ENCODE measurements around the gene SYNJ2. TPM values are rescaled to one million over a fixed set of nuclear protein-coding genes. Genes with fewer than 3 reads are reported as not detected.

The SYNJ2 gene
- total RNA-seq, 1 donor from 2014 or later = 23.6 TPM

- DNase-seq (ENCODE audit: low spot score) = no peak
Measured at GRCh38 chr6:158010591-158011477, 29.2 kb downstream of the SYNJ2 start.

DNA sequence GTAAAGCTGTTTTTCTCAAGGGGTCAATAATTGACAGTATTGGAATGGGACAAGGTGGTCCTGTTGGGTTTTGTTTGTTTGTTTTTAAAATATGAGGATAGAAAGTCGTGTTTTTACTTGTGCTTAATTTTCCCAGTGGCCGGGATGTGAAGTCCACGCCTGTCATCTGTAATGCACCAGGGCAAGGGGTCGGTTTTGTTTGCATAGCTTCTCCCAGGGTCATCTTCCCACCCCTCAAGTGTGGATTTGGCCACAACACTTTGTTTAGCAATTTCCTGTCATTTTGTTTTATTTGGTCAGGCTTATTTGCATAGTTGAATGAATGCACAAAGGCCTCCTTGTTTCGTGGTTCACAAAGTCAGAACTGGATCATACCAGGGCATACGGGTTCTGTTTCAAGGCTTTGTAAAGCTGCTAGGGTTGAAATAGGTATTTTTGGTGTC lies 29.8 kb downstream of the SYNJ2 start:
- no peak for DNase-seq (ENCODE audit: low spot score)

DNA sequence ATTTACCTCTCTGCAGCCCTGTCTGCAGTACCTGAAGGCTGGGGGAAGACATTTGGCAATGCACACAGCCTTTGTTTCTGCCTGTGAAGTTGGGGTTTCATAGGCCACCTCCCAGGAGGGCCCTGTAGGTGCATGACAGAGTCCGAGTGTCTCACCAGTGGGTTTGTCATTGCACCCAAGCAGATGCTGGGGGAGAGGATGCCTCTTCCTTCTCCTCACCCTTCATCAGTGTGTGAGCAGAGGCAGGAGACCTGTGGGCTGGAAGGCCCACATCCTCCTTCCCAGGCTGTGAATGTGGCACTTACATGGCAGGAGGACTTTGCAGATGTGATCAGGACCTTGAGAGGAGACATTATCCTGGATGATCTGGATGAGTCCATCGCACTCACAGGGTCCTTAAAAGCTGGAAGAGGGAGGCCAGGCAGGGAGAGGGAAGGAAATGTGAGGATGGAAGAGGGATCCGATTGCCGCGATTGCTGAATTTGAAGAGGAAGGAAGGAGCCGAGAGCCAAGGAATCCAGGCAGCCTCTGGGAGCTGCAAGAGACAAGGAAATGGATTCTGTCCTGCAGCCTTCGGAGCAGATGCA lies 30.4 kb downstream of the SYNJ2 start:
- no peak for DNase-seq (ENCODE audit: low spot score)

GRCh38 chr6:158013904-158014504 lies 32.3 kb downstream of the SYNJ2 start:
- DNase-seq (ENCODE audit: low spot score) = no peak

- DNase-seq (ENCODE audit: low spot score) = no peak
Measured at GRCh38 chr6:158014505-158015187, 33.0 kb downstream of the SYNJ2 start.

- DNase-seq (ENCODE audit: low spot score) = no peak
Measured at GRCh38 chr6:158015188-158015506, 33.5 kb downstream of the SYNJ2 start.

- DNase-seq (ENCODE audit: low spot score) = no peak
Measured at GRCh38 chr6:158016571-158017383, 35.1 kb downstream of the SYNJ2 start.

DNA sequence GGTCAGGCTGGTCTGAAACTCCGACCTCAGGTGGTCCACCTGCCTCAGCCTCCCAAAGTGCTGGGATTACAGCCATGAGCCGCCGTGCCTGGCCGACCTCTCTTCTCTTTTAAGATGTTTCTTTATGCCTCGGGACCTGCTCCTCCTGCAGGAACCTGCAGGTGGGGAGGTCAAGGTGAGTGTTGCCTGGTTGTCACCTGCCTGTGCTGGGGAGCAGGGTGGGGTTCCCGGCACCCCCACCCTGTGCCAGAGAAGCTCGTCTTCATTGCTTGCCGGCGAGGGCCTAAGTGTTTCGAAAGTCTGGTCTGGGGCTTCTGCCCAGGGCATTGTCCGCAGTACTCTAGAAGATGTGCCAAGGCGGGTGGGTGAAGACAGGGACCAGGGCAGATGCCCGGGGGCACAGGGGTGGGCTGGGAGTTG lies 36.0 kb downstream of the SYNJ2 start:
- DNase-seq (ENCODE audit: low spot score) = no peak

DNA sequence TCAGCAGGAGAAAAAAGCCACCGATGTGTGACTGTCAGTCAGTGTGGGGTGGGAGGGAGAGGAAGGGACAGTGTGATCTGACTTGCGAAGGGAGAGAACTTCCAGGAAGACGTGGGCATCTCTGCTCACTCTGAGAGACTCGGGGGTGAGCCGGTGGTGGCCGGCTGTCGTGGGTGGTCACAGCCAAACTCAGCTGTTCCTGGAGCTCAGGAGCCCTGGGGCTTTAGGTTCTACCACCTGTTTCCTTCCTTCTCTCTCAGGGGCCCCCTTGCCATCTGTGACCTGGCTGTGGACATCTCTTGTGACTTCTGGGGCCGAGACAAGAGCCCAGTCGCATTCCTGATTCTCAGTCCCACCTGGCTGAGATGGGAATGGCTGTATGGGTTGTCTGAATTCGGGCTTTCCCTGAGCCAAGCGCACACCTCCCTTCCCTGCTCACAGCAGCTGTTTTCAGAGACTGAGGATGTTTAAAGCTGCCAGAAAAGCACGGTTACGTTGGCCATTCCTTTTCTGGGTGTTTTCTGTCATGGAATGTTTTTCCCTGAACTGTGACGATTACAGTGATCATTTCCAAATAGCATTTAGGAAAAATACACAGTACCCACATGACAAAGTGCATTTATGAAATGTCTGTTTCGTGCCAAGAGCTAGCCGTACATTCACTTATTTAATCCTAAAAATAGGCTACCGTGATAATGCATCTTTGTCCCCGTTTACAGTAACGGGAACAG lies 36.5 kb downstream of the SYNJ2 start:
- no peak for DNase-seq (ENCODE audit: low spot score)

DNA sequence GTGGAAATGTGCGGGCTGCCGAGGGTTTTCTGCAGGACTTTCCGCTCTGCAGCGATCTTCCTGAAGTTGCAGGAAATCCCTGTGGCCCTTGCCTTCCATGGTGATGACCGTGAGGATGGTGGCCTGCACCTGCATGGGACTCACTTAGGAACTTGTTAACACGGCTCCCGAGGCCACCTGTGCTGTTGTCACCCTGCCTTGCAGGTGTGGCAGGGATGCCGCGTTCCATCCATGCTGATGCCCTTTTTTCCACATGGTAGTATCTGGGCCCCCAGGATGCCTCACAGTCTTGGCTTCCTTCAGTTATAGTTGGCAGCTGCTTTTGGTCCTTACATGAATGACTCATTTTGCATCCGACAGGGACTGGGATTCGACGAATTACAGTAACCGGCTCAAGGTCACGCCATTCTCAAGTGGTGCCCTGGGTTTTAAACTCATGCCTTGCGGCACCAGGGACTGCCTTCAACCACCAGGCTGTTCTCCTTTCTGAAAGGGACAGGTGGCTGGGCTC lies 37.2 kb downstream of the SYNJ2 start:
- DNase-seq (ENCODE audit: low spot score) = no peak

GRCh38 chr6:158019416-158019815 lies 37.8 kb downstream of the SYNJ2 start:
- no peak for DNase-seq (ENCODE audit: low spot score)

DNA sequence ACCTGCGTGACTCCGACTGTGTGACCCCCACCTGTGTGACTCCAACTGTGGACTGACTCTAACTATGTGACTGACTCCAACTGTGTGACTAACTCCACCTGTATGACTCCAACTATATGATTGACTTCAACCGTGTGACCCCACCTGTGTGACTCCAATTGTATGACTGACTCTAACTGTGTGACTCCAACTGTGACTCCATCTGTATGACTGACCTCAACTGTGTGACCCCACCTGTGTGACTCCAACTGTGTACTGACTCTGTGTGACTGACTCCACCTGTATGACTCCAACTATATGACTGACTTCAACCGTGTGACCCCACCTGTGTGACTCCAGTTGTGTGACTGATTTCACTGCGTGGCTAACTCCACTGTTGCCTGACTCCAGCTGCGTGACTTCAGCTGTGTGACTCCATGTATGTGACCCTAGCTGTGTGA lies 38.6 kb downstream of the SYNJ2 start:
- no peak for DNase-seq (ENCODE audit: low spot score)

- no peak for DNase-seq (ENCODE audit: low spot score)
Measured at GRCh38 chr6:158020811-158021210, 39.1 kb downstream of the SYNJ2 start.

GRCh38 chr6:158021376-158021775 lies 39.7 kb downstream of the SYNJ2 start:
- DNase-seq (ENCODE audit: low spot score) = no peak

- DNase-seq (ENCODE audit: low spot score) = no peak
Measured at GRCh38 chr6:158021814-158022748, 40.4 kb downstream of the SYNJ2 start.

- no peak for DNase-seq (ENCODE audit: low spot score)
Measured at GRCh38 chr6:158022749-158023596, 41.3 kb downstream of the SYNJ2 start.

DNA sequence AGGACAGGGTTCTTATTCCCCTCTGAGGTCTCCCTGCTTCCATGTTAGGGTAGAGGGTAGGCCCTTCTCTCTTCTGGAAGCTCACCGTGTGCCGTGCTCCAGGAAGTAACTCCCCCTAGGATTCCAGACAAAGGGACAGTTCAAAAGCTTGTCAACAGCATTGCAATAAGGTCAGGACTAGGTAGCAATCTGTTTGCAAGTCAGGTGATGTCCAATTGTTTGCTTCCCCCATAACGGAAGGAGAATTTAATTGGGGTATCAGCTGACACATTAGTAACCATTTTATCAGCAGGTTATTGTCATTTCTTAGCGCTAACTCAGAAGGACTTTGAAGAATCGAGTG lies 41.9 kb downstream of the SYNJ2 start:
- DNase-seq (ENCODE audit: low spot score) = no peak

DNA sequence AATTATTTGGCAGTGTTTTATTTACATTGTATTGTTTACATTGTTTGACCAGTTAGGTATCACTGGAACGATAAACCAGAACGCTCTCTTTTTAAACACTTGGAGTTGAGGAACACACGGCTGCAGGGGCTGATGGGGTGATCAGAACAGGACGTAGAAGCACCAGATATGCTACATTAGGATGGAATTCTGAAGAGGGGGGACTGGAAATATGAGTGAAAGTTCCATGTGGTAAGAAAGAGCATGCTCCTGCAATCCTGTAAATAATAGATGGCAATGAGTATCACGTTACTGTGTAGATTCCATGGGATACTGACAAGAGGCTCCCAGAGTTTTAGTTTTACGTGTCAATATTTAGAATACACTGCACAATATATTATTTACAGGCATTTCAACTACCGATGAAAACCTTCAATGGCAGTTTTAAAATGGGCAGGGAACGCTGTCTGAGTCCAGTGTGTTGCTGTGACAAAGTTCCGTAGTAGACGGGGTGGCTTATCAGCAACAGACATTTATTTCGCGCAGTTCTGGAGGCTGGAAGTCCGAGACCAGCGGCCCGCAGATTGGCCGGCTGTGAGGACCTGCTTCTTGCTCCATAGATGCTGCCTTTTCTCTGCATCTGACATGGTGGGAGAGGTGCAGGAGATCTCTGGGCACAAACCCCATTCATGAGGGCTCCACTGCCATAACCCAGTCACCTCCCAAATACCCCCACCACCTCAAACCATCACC lies 43.1 kb downstream of the SYNJ2 start:
- no peak for DNase-seq (ENCODE audit: low spot score)
